ENCODE results near the gene PEA15. TPM values are rescaled to one million over a fixed set of nuclear protein-coding genes. Genes with fewer than 3 reads are reported as not detected.

The PEA15 gene
- polyA plus RNA-seq, 3 donors from 2014 or later: 12.8 to 14.2 (median 13.2) TPM

GRCh38 chr1:160244209-160244608 lies 39.0 kb downstream of the PEA15 start:
- no peak overlapping the region for H3K27ac Mint-ChIP-seq
- no peaks in the 10 kb centered on the region for H3K27me3 Mint-ChIP-seq (ENCODE audit: low read depth in 3 of 3)
- no peaks in the 10 kb centered on the region for H3K9me3 Mint-ChIP-seq
- peaks cover 6 to 34% (median 23%) of the 10 kb centered on the region in 3 donors for H3K36me3 Mint-ChIP-seq
- no peak overlapping the region for H3K4me3 Mint-ChIP-seq
- no peak for DNase-seq
- H3K4me1 Mint-ChIP-seq: peaks cover 7 to 15% of the 10 kb centered on the region in 2 donors

- peaks cover 1 to 22% (median 12%) of the 10 kb centered on the region in 3 donors for H3K36me3 Mint-ChIP-seq
- H3K4me1 Mint-ChIP-seq: peaks cover 7 to 15% of the 10 kb centered on the region in 2 donors
- no peaks in the 10 kb centered on the region for H3K27me3 Mint-ChIP-seq (ENCODE audit: low read depth in 3 of 3)
- no peak for DNase-seq
- H3K27ac Mint-ChIP-seq: no peak overlapping the region
- no peaks in the 10 kb centered on the region for H3K9me3 Mint-ChIP-seq
- H3K4me3 Mint-ChIP-seq: no peak overlapping the region
Measured at GRCh38 chr1:160245434-160245833, 40.2 kb downstream of the PEA15 start.

GRCh38 chr1:160247053-160247452 lies 41.9 kb downstream of the PEA15 start:
- H3K36me3 Mint-ChIP-seq: peaks cover 4 to 14% (median 5%) of the 10 kb centered on the region in 3 donors
- DNase-seq: no peak
- H3K4me1 Mint-ChIP-seq: peaks cover 9 to 26% of the 10 kb centered on the region in 2 donors
- H3K27ac Mint-ChIP-seq: peak overlapping the region in 1 of 6 donors; percentile 12
- no peaks in the 10 kb centered on the region for H3K9me3 Mint-ChIP-seq
- H3K27me3 Mint-ChIP-seq (ENCODE audit: low read depth in 3 of 3): no peaks in the 10 kb centered on the region
- H3K4me3 Mint-ChIP-seq: no peak overlapping the region

- Mint-ChIP-seq H3K36me3 (peaks cover 0 to 11% (median 9%) of the 10 kb centered on the region in 3 donors), H3K27ac (peak overlapping the region in 4 of 6 donors; percentile 1 to 46 (median 14)), H3K27me3 (ENCODE audit: low read depth in 3 of 3) (no peaks in the 10 kb centered on the region), H3K4me3 (no peak overlapping the region), H3K9me3 (no peaks in the 10 kb centered on the region), H3K4me1 (peaks cover 6 to 19% of the 10 kb centered on the region in 2 donors)
- DNase-seq: no peak
Measured at GRCh38 chr1:160251011-160251410, 45.8 kb downstream of the PEA15 start.

GRCh38 chr1:160251687-160252526 lies 46.7 kb downstream of the PEA15 start:
- no peaks in the 10 kb centered on the region for H3K9me3 Mint-ChIP-seq
- H3K4me1 Mint-ChIP-seq: peaks cover 6 to 19% of the 10 kb centered on the region in 2 donors
- H3K27ac Mint-ChIP-seq: peak overlapping the region; percentile 19 to 63 (median 34)
- peaks cover 0 to 11% (median 9%) of the 10 kb centered on the region in 3 donors for H3K36me3 Mint-ChIP-seq
- peak; percentile 34 to 44 (median 43) for DNase-seq
- no peak overlapping the region for H3K4me3 Mint-ChIP-seq
- no peaks in the 10 kb centered on the region for H3K27me3 Mint-ChIP-seq (ENCODE audit: low read depth in 3 of 3)

- H3K9me3 Mint-ChIP-seq: no peaks in the 10 kb centered on the region
- H3K4me3 Mint-ChIP-seq: no peak overlapping the region
- no peak overlapping the region for H3K27ac Mint-ChIP-seq
- peaks cover 4 to 11% (median 9%) of the 10 kb centered on the region in 3 donors for H3K36me3 Mint-ChIP-seq
- no peak for DNase-seq
- peaks cover 26 to 38% of the 10 kb centered on the region in 2 donors for H3K4me1 Mint-ChIP-seq
- peaks cover 0 to 2% (median 0%) of the 10 kb centered on the region in 3 donors for H3K27me3 Mint-ChIP-seq (ENCODE audit: low read depth in 3 of 3)
Measured at GRCh38 chr1:160255781-160256300, 50.7 kb downstream of the PEA15 start.

- no peak for DNase-seq
- Mint-ChIP-seq H3K4me3 (no peak overlapping the region), H3K36me3 (peaks cover 4 to 11% (median 4%) of the 10 kb centered on the region in 3 donors), H3K9me3 (no peaks in the 10 kb centered on the region), H3K4me1 (peaks cover 33 to 42% of the 10 kb centered on the region in 2 donors), H3K27ac (peak overlapping the region in 1 of 6 donors; percentile 69), H3K27me3 (ENCODE audit: low read depth in 3 of 3) (peaks cover 2 to 5% (median 2%) of the 10 kb centered on the region in 3 donors)
Measured at GRCh38 chr1:160256396-160257046, 51.3 kb downstream of the PEA15 start.

GRCh38 chr1:160257411-160258015 lies 52.3 kb downstream of the PEA15 start:
- H3K27ac Mint-ChIP-seq: no peak overlapping the region
- H3K4me1 Mint-ChIP-seq: peaks cover 35 to 41% of the 10 kb centered on the region in 2 donors
- H3K36me3 Mint-ChIP-seq: peaks cover 4 to 8% (median 4%) of the 10 kb centered on the region in 3 donors

GRCh38 chr1:160258177-160258798 lies 53.1 kb downstream of the PEA15 start:
- peaks cover 40 to 46% of the 10 kb centered on the region in 2 donors for H3K4me1 Mint-ChIP-seq
- H3K4me3 Mint-ChIP-seq: no peak overlapping the region
- H3K9me3 Mint-ChIP-seq: no peaks in the 10 kb centered on the region
- peak overlapping the region in 1 of 6 donors; percentile 26 for H3K27ac Mint-ChIP-seq
- H3K36me3 Mint-ChIP-seq: peaks cover 0 to 4% (median 3%) of the 10 kb centered on the region in 3 donors
- DNase-seq: no peak
- peaks cover 10 to 18% (median 15%) of the 10 kb centered on the region in 3 donors for H3K27me3 Mint-ChIP-seq (ENCODE audit: low read depth in 3 of 3)

More at GRCh38 chr1:160257411-160258015, 52.3 kb downstream of the PEA15 start:
- DNase-seq: no peak
- H3K4me3 Mint-ChIP-seq: no peak overlapping the region
- peaks cover 9 to 15% (median 11%) of the 10 kb centered on the region in 3 donors for H3K27me3 Mint-ChIP-seq (ENCODE audit: low read depth in 3 of 3)
- H3K9me3 Mint-ChIP-seq: no peaks in the 10 kb centered on the region

GRCh38 chr1:160260406-160261382 lies 55.5 kb downstream of the PEA15 start:
- Mint-ChIP-seq H3K36me3 (peaks cover 0 to 4% (median 0%) of the 10 kb centered on the region in 3 donors), H3K27me3 (ENCODE audit: low read depth in 3 of 3) (peaks cover 10 to 21% (median 15%) of the 10 kb centered on the region in 3 donors), H3K4me1 (peaks cover 48 to 54% of the 10 kb centered on the region in 2 donors), H3K4me3 (peak overlapping the region; percentile 92 to 99 (median 97)), H3K27ac (peak overlapping the region; percentile 95 to 100 (median 98)), H3K9me3 (no peaks in the 10 kb centered on the region)
- DNase-seq: no peak

- Mint-ChIP-seq H3K4me1 (peaks cover 48 to 54% of the 10 kb centered on the region in 2 donors), H3K36me3 (peaks cover 0 to 4% (median 0%) of the 10 kb centered on the region in 3 donors), H3K27ac (peak overlapping the region; percentile 95 to 100 (median 98)), H3K9me3 (no peaks in the 10 kb centered on the region), H3K27me3 (ENCODE audit: low read depth in 3 of 3) (peaks cover 10 to 21% (median 15%) of the 10 kb centered on the region in 3 donors), H3K4me3 (peak overlapping the region; percentile 92 to 99 (median 97))
- DNase-seq: peak; percentile 73 to 79 (median 78)
Measured at GRCh38 chr1:160261556-160261892, 56.3 kb downstream of the PEA15 start.
